Stomach (tissue), 4 donors: ENCODE results near the gene C2CD2.

Experiments
- EP300 ChIP-seq: sonication (generic); formaldehyde crosslinking; IDR thresholded peaks from one replicate; pipeline ENCODE4 v1.6.1; 2017; ENCODE audit warnings: antibody characterized with exemption
- POLR2A ChIP-seq, 4 donors: fragments of 450-650 bp; IDR thresholded peaks; one replicate each; pipeline ENCODE4 v1.6.1; 2016; ENCODE audit warnings: antibody characterized with exemption in 4 of 4, control low read depth in 2 of 4, mild to moderate bottlenecking in 1 of 4, moderate library complexity in 1 of 4
- TF ChIP-seq, protein P1 (sequence below), 7 experiments: fragments of 450-650 bp in 4 of 7; fragments of 200-600 bp in 3 of 7; sonication (generic) in 3 of 7; IDR thresholded peaks; one replicate each; pipeline ENCODE4 v1.5.1; 2016 to 2019; ENCODE audit warnings: antibody characterized with exemption in 7 of 7, control low read depth in 2 of 7, mild to moderate bottlenecking in 1 of 7

DNA sequence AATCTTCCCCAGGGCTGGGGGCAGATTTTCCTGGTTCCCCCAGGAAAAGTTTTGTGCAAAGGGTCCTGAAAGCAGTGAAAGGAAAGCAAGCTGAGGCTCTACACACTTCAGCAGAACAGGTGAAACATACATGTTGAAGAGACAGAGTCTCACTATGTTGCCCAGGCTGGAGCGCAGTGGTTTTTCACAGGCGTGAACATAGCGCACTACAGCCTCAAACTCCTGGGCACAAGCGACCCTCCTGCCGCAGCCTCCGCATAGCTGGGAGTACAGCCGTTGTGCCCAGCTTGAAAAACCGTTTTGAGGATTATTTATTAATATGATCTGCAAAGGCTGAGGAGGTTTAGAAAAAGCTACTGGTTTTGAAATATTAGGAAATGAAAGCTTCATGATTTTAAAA is 86.5 kb downstream of the C2CD2 start:
- TF ChIP-seq, protein P1, sequence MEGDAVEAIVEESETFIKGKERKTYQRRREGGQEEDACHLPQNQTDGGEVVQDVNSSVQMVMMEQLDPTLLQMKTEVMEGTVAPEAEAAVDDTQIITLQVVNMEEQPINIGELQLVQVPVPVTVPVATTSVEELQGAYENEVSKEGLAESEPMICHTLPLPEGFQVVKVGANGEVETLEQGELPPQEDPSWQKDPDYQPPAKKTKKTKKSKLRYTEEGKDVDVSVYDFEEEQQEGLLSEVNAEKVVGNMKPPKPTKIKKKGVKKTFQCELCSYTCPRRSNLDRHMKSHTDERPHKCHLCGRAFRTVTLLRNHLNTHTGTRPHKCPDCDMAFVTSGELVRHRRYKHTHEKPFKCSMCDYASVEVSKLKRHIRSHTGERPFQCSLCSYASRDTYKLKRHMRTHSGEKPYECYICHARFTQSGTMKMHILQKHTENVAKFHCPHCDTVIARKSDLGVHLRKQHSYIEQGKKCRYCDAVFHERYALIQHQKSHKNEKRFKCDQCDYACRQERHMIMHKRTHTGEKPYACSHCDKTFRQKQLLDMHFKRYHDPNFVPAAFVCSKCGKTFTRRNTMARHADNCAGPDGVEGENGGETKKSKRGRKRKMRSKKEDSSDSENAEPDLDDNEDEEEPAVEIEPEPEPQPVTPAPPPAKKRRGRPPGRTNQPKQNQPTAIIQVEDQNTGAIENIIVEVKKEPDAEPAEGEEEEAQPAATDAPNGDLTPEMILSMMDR (IDR thresholded peaks at IDR 0.05) = no peak
- TF ChIP-seq POLR2A (IDR thresholded peaks at IDR 0.05) (no peak), EP300 (no peak)
